NCI-H526 (cell line): ENCODE data around the gene TUBGCP2.

Experiments used
- DNase-seq, 2 experiments: peaks; one replicate each; lab custom pipeline; 2025; lab: John Stamatoyannopoulos, UW

The TUBGCP2 gene, protein sequence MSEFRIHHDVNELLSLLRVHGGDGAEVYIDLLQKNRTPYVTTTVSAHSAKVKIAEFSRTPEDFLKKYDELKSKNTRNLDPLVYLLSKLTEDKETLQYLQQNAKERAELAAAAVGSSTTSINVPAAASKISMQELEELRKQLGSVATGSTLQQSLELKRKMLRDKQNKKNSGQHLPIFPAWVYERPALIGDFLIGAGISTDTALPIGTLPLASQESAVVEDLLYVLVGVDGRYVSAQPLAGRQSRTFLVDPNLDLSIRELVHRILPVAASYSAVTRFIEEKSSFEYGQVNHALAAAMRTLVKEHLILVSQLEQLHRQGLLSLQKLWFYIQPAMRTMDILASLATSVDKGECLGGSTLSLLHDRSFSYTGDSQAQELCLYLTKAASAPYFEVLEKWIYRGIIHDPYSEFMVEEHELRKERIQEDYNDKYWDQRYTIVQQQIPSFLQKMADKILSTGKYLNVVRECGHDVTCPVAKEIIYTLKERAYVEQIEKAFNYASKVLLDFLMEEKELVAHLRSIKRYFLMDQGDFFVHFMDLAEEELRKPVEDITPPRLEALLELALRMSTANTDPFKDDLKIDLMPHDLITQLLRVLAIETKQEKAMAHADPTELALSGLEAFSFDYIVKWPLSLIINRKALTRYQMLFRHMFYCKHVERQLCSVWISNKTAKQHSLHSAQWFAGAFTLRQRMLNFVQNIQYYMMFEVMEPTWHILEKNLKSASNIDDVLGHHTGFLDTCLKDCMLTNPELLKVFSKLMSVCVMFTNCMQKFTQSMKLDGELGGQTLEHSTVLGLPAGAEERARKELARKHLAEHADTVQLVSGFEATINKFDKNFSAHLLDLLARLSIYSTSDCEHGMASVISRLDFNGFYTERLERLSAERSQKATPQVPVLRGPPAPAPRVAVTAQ

GRCh38 chr10:133308421-133309099, at the start of gene TUBGCP2, which contains the start of gene ZNF511:
Gene TUBGCP2, minus strand, starts transcription at chr10:133308872. Its CDS starts 5,931 bp downstream, at chr10:133302941.
Gene ZNF511, plus strand, starts transcription at chr10:133308914. Its CDS starts 30 bp downstream, at chr10:133308944.
- peak in 1 of 2 experiments; percentile 75 for DNase-seq

DNA sequence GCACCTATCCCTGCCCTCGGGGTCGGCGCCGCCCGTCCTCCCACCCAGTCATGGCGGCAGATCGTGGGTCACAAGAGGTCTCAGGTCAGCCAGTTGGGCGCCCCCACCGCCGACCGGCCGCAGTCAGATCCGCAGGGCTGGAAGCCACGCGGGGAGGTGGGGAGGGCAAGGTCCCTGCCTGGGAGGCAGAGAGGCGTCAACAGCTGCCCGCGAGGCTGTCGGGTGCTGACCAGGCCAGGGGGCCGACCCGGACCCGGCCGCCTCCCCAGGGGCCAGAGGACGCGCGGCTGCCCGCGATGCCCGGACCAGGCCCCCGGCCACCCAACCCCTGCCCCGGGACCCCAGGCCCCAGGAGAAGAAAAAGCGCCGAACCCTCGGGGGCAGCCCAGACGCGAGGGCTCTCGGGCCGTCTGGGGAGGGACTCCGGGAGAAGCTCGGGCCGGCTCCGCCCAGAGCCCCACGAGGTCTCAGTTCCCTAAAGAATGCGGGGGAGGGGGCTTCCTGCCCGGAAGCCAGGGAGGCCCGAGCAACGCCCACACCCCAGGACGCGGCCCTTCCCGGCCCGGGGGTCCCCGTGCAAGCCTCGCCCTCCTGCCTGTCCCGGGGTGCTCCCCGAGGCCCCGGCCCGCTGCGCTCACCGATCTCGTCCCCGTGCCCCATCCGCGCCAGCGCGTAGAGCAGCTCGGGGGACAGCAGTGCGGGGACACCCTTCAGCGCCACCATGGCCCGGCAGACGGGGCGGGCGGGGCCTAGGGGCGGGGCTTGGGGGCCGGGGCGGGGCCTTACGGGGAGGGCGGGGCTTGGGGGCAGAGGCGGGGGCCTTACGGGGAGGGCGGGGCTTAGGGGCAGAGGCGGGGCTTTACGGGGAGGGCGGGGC, 48.9 kb upstream of the TUBGCP2 start, which contains the start of gene FUOM:
FUOM (minus strand) TSS at position 735 of the 877 bp plus-strand sequence; CDS start at position 723, 12 bp downstream.
- DNase-seq, result peak in 1 of 2 experiments; percentile 61

DNA sequence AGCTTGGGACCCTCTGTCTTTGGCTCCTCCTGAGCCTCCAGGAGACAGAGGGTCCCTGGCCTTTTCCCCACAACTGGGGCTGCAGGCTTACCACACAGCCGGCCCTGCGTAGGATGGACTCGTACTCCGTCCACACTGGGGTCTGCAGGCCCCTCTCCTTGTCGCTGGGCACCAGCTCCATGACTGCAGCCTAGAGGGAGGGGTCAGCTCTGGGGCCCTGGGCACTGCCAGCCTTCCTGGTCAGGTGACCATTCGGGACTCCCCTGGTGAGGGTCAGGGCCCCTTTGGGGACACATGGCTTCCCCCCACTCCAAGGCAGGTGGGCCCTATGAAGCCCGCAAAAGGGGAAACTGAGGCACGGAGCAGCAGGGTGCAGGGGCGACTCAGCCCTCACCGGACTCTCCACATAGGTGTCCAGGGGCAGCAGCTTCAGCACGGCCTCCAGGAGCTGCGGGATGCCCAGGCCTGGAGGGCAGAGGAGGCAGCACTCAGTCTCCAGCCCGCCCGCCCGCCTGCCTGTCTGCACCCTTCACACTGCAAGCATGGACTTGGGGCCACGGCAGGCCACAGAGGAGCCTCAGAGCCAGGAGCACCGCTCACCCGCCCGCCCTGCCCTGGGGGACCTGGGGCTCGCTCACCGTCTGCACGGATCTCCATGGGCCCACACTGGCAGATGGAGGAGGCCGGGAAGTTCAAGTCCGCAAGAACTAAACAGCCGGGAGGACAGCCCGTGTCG, 48.0 kb upstream of the TUBGCP2 start:
- no peak for DNase-seq

GRCh38 chr10:133355991-133356390, 47.3 kb upstream of the TUBGCP2 start:
- DNase-seq, result no peak

DNA sequence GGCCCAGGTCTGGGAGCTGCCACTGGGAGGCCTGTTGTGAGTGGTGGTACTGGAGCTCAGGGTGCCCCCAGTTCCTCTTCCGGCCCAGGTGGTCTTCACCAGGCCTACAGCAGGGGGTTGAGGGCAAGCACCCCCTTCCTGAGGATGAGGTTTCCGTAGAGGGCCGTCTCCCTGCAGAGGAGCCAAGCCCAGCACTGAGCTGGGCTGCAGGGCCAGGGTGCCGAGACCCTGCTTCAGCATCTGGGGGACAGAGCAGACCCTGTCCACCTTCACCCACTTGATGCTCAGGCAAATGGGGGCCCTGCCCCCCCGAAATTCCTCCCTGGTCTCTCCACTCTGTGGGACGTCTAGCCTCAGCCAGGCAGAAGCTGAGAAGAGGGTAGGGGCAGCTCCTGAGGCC, 46.6 kb upstream of the TUBGCP2 start:
- DNase-seq, result no peak

DNA sequence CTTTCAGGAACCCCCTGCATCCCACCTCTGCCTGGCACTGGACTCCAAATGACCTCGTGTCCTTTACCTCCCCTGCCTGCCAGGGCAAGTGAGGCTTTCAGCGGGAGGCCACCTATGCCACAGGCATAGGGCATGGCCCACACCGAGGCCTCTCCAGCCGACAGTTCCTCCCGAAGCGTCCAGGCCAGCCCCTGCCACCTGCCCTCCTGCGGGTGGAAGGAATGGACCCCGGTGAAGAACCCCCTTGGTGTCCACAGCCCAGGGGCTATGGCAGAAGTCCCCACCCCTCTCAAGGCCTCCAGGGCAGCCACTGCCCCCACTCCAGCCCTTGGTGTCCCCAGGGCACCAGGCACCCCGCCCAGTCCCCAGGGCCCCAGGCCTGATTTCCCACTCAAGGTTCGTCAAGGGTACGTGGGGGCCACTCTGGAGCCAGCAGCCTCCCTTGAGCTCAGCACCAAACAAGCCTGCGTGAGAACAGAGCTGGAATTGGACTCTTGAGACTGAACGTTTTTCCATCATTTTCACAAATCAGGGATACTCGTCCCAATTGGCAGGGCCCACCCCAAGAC, 46.1 kb upstream of the TUBGCP2 start:
- no peak for DNase-seq

DNA sequence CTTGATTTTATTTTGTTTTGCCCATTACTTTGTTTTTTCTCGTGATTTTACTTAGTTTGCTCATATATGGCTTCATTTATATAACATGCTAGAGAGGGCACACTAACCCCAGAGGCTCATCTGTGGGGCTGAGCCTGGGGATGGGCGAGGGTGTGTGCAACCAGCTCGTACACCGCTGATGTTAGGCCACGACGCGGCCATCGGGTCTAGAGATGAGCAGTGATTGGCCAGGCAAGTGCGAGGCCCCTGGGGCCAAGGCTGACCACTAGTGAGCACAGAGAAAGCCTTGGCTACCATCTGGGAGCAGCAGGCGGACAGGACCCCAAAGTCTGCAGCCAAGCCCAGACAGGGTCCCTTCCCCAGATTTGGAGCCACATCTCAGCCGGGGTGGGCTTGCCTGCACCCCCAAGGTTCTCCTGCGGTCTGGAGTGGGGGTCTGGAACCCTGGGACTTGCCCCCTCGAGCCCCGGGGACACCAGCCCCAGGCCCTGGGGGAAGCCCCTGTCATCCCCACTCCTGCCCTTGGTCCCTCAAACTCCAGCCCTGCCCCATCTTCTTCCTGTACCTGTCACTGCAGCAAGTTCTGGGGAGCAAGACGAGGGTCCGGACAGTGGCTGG, 45.4 kb upstream of the TUBGCP2 start:
- DNase-seq, result no peak

GRCh38 chr10:133353202-133353959, 44.7 kb upstream of the TUBGCP2 start:
- peak; percentile 20 to 67 for DNase-seq

DNA sequence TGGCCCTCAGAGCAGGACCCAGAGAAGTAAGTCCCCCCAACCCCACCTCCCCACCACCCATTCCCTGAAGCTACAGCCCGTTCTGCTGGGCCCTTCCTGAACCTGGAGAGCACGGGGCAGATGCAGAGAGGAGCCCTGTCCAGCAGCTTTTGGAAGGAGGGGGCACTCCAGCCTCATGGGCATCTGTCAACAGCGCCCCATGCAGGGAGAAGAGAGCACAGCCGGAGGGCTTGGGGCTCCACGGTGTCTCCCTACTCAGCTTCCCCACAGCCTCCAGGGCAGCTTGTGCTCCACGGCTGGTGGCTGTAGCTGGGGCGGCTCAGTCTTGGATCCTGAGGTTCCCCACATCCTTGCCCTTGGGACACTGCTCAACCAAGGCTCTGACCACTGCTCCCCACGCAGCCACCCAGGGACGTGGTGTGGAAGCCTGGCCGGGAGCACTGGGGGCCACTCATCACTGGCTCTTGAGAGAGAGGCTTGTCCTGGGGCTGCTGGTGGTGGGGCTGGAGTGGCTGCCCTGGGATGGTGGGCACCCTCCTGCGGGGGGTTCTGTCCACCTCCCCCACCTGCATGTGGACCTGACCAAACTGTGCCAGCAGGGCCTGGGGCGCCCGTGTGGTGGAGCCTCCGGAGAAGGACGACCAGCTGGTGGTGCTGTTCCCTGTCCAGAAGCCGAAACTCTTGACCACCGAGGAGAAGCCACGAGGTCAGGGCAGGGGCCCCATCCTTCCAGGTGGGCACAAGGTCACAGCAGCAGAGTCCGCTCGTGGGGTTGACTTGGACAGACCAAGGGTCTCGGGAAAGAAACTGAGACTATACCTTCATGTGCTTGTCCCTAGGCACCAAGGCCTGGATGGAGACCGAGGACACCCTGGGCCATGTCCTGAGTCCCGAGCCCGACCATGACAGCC, 43.0 kb upstream of the TUBGCP2 start:
- no peak for DNase-seq

DNA sequence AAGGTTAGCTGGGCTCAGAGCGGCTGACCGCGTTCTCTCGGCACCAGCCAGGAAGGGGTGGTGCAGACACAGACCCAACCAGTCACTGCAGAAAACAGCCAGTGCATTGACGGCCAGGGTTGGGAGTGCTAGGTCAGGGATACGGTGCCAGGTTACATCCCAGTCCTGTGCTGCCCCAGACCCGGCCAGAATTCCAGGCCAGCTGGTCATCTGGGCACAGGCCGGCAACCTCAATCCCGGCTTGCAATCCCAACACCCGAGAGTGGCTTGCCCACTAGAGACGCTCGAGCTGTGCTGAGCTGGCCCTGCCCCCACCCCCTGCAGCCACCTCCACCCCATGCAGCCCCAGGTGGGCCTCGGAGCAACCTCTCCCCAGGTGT, 42.3 kb upstream of the TUBGCP2 start:
- DNase-seq, result no peak

DNA sequence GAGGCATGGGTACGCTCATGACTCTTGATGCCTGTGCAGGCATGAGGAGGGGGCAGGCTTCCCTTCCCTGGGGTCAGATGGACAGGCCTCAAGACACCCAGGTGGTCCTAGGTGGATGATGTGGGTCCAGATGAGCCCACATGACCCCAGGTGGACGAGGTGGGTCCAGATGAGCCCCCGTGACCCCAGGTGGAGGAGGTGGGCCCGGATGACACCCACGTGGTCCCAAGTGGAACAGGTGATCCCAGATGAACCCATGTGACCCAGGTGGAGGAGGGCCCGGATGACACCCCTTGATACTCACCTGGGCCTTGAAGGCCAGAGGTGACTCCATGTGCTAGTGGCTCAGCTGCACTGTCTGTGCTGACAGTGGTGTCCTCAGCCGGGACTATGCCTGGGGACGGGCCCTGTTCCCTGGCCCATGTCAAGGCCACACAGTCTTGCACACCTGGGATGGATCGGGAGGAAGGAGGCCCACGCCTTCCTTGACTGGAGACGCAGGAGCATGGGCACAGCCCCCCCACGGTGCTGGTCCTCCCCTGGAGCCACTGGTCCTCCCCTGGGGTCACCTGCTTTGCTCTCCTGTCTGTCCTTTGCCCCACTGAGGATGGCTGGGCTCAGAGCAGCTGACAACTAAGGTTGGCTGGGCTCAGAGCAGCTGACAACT, 41.7 kb upstream of the TUBGCP2 start:
- no peak for DNase-seq

DNA sequence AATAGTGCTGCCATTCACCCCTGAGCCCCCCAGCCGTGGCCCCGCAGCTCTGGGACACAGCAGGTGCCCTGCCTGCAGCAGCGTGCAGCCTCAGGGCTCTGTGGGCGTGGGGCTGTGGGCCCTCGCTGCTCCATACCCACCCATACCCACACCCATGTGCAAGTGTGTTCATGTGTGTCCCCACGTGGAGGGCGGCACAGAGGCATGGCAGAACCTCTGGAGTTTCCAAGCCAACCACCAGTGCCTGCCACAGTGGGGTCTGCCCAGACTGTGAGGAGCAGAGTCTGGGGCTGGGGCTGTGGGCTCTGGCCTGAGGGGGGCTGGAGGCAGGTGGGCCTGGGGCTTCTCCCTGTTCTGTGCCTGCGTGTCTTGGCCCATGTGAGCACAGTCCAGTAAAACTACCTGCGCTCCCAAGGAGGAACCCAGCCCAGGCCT, 40.9 kb upstream of the TUBGCP2 start:
- DNase-seq, result no peak

GRCh38 chr10:133349160-133349568, 40.5 kb upstream of the TUBGCP2 start:
- no peak for DNase-seq

DNA sequence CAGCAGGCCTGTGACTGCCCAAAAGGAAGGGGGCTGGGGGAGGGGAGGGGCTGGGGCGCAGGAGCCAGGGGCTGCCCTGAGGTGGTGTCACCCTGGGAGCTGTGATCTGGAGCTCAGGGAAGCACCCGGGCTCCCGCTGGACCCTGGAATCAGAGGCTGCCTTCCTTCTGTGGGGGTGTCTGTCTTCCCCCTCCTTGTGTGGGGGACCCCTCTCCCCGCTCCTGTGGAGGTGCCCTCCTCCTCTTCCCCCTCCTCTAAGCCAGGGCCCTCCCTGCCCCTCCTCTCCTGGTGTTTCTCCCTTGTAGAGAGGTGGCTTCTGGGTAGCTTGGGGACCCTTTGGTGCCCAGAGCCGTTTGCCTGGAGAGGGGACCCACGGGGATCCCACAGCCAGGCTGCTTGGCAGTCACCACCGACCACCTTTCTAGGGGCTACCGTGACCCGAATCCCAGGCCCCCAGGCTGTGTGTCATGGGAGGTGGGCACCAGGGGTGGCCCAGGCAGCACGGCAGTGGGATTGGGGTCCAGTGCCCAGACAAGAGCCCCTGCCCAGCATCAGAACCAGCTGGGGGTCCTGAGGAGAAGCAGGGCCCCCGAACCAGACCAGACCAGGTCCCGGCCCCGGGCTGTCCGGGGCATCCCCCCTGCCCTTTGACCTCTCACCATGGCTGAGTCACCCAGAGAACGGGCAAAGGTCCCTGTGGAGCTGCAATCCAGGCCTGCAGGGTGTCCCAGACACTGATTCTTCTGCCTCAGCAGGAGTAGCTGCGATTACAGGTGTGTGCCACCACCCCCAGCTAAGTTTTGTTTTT, 39.2 kb upstream of the TUBGCP2 start:
- DNase-seq, result no peak

GRCh38 chr10:133346413-133346812, 37.7 kb upstream of the TUBGCP2 start:
- DNase-seq, result no peak

GRCh38 chr10:133344236-133344635, 35.6 kb upstream of the TUBGCP2 start:
- no peak for DNase-seq
